SH-SY5Y (cell line): ENCODE data around the gene MED13L.

Experiments
- GATA2 ChIP-seq: IDR thresholded peaks from 2 replicates; pipeline ENCODE4 v1.6.1; 2011; ENCODE audit warnings: mild to moderate bottlenecking, low read depth, low read length
- GATA3 ChIP-seq: IDR thresholded peaks from 2 replicates; pipeline ENCODE4 v1.6.1; 2011; ENCODE audit warnings: low read depth, mild to moderate bottlenecking, low read length, moderate library complexity

MED13L gene

DNA sequence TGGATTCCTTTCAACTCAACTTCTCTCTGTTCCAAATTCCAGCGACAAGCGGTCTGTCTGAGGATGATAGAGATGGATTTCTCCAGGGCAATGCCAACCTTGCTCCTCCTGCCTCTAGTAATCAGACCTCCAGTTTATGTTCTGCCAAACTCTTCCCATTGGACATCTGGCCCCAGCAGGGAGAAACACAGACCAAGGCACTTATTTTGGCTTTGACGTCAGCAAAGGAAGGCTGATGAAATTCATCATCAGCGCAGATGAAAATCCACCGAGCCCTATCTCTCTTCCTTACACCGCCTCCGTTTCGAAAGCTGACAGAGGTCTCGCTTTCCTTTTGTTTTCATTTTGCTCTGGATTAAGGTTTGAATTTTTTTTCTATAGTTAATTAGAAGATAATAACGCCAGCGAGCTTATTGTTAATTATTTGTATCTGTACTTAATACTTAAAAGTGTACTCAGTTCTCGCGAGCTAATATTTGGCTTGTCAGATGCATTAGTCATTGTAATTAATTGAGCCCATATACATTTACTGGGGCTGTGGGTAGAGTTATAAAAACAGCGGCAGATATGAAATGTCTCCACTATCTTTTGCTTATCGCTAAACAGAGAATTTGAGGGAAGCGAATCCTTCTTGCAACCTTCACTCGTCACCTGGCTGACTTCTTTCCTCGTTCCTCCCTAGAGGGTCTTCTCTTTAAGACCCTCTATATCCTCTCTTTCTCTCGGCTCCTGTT is 35.9 kb upstream of the MED13L start:
- TF ChIP-seq GATA2 (no peak), GATA3 (no peak)

- TF ChIP-seq GATA3 (no peak), GATA2 (no peak)
Measured at GRCh38 chr12:116310082-116310481, 32.6 kb upstream of the MED13L start.

GRCh38 chr12:116309343-116309742 is 31.9 kb upstream of the MED13L start:
- TF ChIP-seq GATA3 (no peak), GATA2 (no peak)

- TF ChIP-seq GATA3 (no peak), GATA2 (no peak)
Measured at GRCh38 chr12:116308647-116309046, 31.2 kb upstream of the MED13L start.

- TF ChIP-seq GATA3 (no peak), GATA2 (no peak)
Measured at GRCh38 chr12:116306968-116307367, 29.5 kb upstream of the MED13L start.

DNA sequence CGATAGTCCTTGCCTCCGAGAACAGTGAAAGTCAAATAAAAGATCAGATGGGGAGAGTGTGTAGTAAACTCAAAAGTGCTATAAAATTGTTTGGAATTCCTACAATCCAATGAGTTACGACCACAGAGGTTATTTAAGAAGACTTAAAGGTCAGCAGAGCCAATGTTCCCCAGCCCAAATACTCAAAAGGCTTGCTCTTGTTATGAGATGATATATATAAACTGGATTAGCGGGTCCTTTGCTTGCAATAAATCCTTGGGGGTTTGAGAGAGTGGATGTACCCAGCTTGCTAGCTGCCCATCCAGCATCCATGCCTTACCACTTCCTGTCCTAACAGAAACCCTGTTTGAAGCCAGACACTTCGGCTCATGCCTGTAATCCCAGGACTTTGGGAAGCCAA is 29.0 kb upstream of the MED13L start:
- TF ChIP-seq GATA3 (no peak), GATA2 (no peak)

GRCh38 chr12:116304621-116305020 is 27.1 kb upstream of the MED13L start:
- TF ChIP-seq GATA3 (no peak), GATA2 (no peak)

DNA sequence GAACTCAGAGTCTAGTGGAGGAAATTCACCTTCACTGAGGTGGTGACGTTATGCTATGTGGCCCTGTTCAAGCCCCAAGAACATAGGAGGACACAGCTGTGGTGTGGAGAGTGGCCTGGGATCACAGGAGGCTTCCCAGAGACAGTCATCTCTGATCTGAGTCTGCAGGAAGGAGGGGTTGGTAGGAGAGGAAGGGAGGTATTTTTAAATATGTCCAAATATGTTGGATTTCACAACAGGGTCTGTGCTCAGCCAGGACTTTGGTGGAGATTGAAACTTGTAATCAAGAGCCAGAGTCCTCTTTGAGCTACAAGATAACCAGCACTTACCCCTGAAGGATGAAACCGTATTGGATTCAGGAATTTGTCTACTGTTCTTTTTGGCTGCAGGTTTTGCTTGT is 26.4 kb upstream of the MED13L start:
- no peak for TF ChIP-seq GATA2
- no peak for TF ChIP-seq GATA3

GRCh38 chr12:116303066-116303465 is 25.6 kb upstream of the MED13L start:
- TF ChIP-seq GATA2, result no peak
- TF ChIP-seq GATA3, result no peak

- TF ChIP-seq GATA3, result no peak
- TF ChIP-seq GATA2, result no peak
Measured at GRCh38 chr12:116302166-116303058, 24.9 kb upstream of the MED13L start.

GRCh38 chr12:116301621-116302020 is 24.1 kb upstream of the MED13L start:
- TF ChIP-seq GATA3 (no peak), GATA2 (no peak)

DNA sequence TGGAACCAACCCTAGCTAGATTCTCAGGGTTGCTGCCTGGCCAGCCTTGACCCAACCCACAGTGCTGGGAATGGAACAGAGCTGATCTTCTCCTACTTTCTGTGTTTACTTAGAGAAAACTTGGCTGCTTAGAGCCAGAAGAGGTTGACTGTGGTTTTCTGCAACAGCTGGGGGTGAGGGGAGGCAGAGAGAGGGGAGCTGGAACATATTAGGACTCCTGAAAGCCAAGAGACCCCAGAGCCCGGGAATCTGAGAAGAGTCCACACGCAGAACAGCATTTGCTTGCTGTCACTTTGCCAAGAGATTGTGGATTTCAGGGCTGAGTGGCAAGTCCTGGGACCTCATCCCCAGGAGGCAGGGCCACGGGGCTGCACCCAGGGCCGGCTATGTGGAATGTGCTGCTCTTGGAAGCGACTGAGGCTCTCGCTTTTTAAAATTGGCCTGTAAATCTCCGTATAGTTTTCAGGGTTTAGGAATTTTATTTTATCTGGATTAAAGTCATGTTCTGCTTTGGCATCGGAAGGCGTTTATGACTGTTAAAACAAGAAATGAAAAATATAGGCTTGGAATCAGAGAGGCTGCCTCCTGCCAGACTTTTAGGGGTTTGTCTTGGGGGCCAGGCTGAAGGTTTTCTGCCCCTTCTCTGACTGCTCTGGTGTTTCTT is 22.3 kb upstream of the MED13L start:
- TF ChIP-seq GATA3 (no peak), GATA2 (no peak)

DNA sequence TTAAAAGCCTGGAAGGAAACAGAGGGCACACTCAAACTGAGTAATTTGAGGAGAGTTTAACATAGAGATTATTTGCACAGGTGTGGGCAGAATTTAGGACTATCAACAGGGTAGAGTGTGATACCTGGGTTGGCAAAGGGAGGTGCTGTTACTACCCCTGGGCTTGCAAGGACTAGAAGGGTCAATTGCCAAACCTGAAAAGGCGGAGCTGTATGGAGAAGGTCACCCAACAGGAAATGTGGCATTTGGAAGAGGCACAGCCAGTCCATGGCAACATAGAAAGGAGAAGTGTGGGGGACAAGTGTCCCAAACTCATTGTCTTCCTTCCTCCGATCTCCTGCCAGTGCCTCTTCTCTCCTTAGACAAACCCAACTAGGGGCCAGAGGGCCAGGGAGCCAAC is 21.6 kb upstream of the MED13L start:
- TF ChIP-seq GATA3, result no peak
- no peak for TF ChIP-seq GATA2

GRCh38 chr12:116298578-116298977 is 21.1 kb upstream of the MED13L start:
- TF ChIP-seq GATA2 (no peak), GATA3 (no peak)
